ENCODE results near the gene LY6G6C. TPM values are rescaled to one million over a fixed set of nuclear protein-coding genes. Genes with fewer than 3 reads are reported as not detected.

Gene LY6G6C
- total and polyA plus RNA-seq, 12 donors = not detected

DNA sequence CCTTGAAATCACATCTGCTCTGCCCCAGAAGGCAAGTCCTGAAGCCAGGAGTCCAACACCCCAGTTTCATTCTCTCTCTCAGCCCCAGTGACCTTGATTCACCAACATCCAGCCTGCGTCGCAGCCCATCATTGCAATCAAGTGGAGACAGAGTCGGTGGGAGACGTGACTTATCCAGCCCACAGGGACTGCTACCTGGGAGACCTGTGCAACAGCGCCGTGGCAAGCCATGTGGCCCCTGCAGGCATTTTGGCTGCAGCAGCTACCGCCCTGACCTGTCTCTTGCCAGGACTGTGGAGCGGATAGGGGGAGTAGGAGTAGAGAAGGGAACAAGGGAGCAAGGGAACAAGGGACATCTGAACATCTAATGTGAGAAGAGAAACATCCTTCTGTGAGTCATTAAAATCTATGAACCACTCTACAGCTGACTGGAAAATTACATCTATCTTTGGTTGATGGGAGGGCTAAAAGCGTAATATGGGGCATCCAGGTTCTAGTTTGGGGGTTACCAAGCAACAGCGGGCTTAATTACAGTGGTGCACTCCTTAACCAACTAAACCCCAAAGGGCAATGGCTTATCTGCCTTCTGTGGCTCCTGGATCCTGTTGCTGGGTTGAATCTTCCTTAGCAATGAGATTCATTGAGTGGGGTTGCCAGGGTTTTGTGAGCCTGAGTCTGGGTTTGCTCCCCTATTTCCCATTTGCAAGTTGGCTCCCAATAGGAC is 3.9 kb downstream of the LY6G6C start:
- 67 to 70% methylated on average over 10 of the region's 10 CpGs for WGBS, 2 donors
- DNase-seq = no peak
- H3K27ac ChIP-seq = no peak overlapping the region
- H3K36me3 ChIP-seq = no peaks in the 10 kb centered on the region
- H3K9me3 ChIP-seq = no peaks in the 10 kb centered on the region
- no peaks in the 10 kb centered on the region for H3K27me3 ChIP-seq
- no peak for ATAC-seq
- intact Hi-C loops (cut with DNase I) = no loop called here
- H3K4me3 ChIP-seq = no peak overlapping the region
- H3K4me1 ChIP-seq = no peaks in the 10 kb centered on the region
- TF ChIP-seq, protein P1, sequence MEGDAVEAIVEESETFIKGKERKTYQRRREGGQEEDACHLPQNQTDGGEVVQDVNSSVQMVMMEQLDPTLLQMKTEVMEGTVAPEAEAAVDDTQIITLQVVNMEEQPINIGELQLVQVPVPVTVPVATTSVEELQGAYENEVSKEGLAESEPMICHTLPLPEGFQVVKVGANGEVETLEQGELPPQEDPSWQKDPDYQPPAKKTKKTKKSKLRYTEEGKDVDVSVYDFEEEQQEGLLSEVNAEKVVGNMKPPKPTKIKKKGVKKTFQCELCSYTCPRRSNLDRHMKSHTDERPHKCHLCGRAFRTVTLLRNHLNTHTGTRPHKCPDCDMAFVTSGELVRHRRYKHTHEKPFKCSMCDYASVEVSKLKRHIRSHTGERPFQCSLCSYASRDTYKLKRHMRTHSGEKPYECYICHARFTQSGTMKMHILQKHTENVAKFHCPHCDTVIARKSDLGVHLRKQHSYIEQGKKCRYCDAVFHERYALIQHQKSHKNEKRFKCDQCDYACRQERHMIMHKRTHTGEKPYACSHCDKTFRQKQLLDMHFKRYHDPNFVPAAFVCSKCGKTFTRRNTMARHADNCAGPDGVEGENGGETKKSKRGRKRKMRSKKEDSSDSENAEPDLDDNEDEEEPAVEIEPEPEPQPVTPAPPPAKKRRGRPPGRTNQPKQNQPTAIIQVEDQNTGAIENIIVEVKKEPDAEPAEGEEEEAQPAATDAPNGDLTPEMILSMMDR (IDR thresholded peaks at IDR 0.05) = no peak

DNA sequence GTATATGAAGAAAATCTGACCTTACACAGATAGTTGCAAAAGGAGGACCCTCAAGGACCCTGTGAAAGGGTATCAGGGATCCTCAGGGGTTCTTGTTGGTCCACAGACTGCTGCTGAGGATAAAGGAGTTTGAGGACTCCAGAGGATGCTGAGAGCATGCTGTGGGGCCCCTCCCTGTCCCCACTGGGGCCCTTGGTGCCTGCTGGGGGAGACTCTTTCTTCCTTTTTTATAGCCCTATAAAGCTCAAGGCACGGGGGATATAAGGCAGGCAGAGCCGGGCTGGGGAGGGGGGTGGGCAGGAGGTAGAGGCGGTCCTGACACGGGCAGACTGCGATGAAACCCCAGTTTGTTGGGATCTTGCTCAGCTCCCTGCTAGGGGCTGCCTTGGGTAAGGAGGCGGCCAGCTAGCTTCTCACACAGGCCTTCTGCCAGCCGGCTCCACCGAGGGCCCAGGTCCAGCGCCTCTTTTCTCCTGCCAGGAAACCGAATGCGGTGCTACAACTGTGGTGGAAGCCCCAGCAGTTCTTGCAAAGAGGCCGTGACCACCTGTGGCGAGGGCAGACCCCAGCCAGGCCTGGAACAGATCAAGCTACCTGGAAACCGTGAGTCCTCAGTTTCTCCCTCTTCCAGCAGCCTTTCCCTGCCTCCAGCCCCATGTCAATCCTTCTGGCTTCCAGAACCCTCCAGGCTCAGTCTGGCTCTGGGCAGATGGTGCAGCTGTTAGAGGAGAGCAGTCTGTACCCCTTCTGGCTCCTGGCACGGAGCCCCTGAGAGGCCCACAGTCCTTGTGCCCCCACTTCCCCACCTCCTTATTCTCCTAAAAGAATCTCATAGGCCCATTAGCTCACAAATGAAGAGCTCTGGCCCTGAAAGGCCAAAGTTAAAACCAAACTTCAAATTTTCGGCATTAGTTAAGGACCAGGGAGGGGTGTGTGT is 6.3 kb downstream of the LY6G6C start, which contains the start of gene LY6G6D:
TSS of gene LY6G6D (plus strand) at position 327 of the 937 bp plus-strand sequence. CDS start at position 335, 8 bp downstream.
- Histone ChIP-seq H3K36me3 (no peaks in the 10 kb centered on the region), H3K27me3 (no peaks in the 10 kb centered on the region), H3K4me3 (no peak within 1 kb of the TSS), H3K9me3 (no peaks in the 10 kb centered on the region), H3K27ac (no peak within 1 kb of the TSS), H3K4me1 (peaks cover 0 to 10% (median 0%) of the 10 kb centered on the region in 9 donors)
- no peak for DNase-seq
- intact Hi-C loops (cut with DNase I) = no loop called here
- TF ChIP-seq, protein P1 (IDR thresholded peaks at IDR 0.05) = no peak
- 73 to 80% methylated on average over 16 of the region's 16 CpGs for WGBS, 2 donors
- ATAC-seq = no peak

DNA sequence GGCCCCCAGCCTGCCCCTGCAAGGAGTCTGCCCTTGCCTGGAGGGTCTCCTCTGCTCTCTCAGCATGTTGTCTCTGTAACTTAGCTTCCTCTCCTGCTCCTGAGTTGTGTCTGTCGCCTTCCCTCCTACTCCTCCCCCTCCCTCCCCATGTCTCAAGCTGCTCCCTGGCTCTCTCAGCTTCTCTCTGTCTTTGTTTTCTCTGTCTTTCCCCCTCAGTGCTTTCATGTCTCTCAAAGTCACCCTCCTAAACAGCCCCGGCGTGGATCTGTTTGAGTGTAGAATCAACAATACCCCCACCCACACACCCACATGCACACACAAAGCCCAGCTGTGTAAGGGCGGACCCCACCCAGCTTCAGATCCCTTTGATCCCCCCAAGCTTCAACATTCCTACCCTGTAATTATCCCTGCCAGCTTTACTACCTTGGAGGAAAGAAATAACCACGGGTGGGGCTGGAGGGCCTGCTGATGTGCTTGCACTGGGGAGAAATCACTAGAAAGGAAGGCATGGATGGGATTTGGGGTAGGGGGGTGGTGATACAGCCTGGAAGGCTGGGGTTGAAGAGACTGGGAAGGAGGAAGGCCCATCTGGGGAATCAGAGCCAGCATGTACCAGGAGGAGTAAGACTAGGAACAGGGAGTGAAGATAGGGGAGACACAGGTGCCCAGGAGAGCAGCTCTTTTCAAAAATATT is 7.4 kb downstream of the LY6G6C start:
- intact Hi-C loops (cut with DNase I) = no loop called here
- 53 to 57% methylated on average over 4 to 5 of the region's 5 CpGs for WGBS, 2 donors
- no peak overlapping the region for H3K4me3 ChIP-seq
- no peak for ATAC-seq
- H3K36me3 ChIP-seq = no peaks in the 10 kb centered on the region
- H3K9me3 ChIP-seq = no peaks in the 10 kb centered on the region
- DNase-seq = no peak
- no peak overlapping the region for H3K27ac ChIP-seq
- TF ChIP-seq, protein P1 (IDR thresholded peaks at IDR 0.05) = no peak
- peaks cover 0 to 10% (median 0%) of the 10 kb centered on the region in 9 donors for H3K4me1 ChIP-seq
- H3K27me3 ChIP-seq = peaks cover 0 to 5% (median 0%) of the 10 kb centered on the region in 7 donors

DNA sequence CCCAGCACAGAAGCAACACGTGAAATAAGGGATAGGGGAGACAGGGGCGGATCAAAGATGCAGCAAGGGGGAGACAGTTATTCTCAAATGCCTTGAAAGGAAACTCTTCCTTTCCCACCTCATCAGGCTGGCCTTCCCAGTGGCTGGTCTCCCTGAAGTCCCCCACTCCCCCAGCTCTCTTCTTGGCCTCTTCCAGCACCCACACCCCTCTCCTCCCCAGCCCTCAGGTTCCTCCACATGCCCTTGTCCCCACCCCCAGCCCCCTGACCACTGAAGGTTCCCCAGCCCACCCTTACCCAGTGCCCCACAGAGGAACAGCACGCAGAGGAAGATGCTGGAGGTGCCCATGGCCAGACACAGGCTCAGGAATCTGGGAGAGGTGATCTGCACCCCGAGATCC is 8.1 kb downstream of the LY6G6C start:
- H3K36me3 ChIP-seq = no peaks in the 10 kb centered on the region
- DNase-seq = no peak
- WGBS, 2 donors = 68 to 72% methylated on average over 4 of the region's 4 CpGs
- H3K4me1 ChIP-seq = peaks cover 0 to 10% (median 0%) of the 10 kb centered on the region in 9 donors
- H3K27me3 ChIP-seq = peaks cover 0 to 5% (median 0%) of the 10 kb centered on the region in 7 donors
- H3K9me3 ChIP-seq = no peaks in the 10 kb centered on the region
- TF ChIP-seq, protein P1 (IDR thresholded peaks at IDR 0.05) = no peak
- intact Hi-C loops (cut with DNase I) = no loop called here
- no peak overlapping the region for H3K4me3 ChIP-seq
- no peak overlapping the region for H3K27ac ChIP-seq
- no peak for ATAC-seq

Measured in heart right ventricle (tissue), 16 donors.